B cell (primary cell): ENCODE results near the gene SP9. TPM values are rescaled to one million over a fixed set of nuclear protein-coding genes. Genes with fewer than 3 reads are reported as not detected.

ENCODE experiments used
- ATAC-seq: fragments of 200-7000 bp; cut with Tn5 transposase; one replicate; pipeline ENCODE4 v1.10.0; 2021; ENCODE audit warnings: low read depth, mild to moderate bottlenecking, moderate number of reproducible peaks, moderate library complexity
- CTCF ChIA-PET: fragments of 350-600 bp; sonication (Branson Sonifier 250); formaldehyde crosslinking; loops from one replicate; lab custom pipeline; 2021; ENCODE audit warnings: antibody characterized with exemption, inconsistent platforms; lab: Charles Lee
- POLR2A ChIA-PET: fragments of 350-600 bp; sonication (Branson Sonifier 250); formaldehyde crosslinking; loops from one replicate; lab custom pipeline; 2021; ENCODE audit warnings: antibody characterized with exemption; lab: Charles Lee
- DNase-seq: peaks from one replicate; pipeline ENCODE4 v3.0.0; 2013
- H2AFZ ChIP-seq: 2 replicates; pipeline ENCODE4 v1.6.1; 2012; ENCODE audit warnings: mild to moderate bottlenecking, low read depth, low read length; ENCODE audit not compliant: insufficient read depth, poor library complexity, severe bottlenecking
- H3K27ac ChIP-seq, 2 donors: 1 replicate in 1 of 2; 2 replicates in 1 of 2; pipeline ENCODE4 v1.5.1; 2012 to 2013; ENCODE audit warnings: low read length in 2 of 2, mild to moderate bottlenecking in 2 of 2, moderate library complexity in 1 of 2
- H3K27me3 ChIP-seq, 4 experiments: fragments of 200-600 bp in 1 of 4; sonication (generic) in 1 of 4; replicated peaks in 1 of 4; 1 replicate in 2 of 4; 2 replicates in 2 of 4; pipeline versions ENCODE4 v1.6.1 to v1.7.0; 2013 to 2016; ENCODE audit warnings: low read length in 3 of 4, mild to moderate bottlenecking in 2 of 4, mixed read lengths in 1 of 4, moderate library complexity in 1 of 4; ENCODE audit not compliant: insufficient read depth in 4 of 4, control insufficient read depth in 3 of 4; ENCODE audit errors: control extremely low read depth in 1 of 4
- H3K36me3 ChIP-seq, 2 experiments: replicated peaks in 1 of 2; 1 replicate in 1 of 2; 2 replicates in 1 of 2; pipeline versions ENCODE4 v1.6.1 to v1.7.1; 2013; ENCODE audit warnings: low read length in 1 of 2; ENCODE audit not compliant: insufficient read depth in 2 of 2, control insufficient read depth in 1 of 2; ENCODE audit errors: control extremely low read depth in 1 of 2, extremely low read depth in 1 of 2
- H3K4me1 ChIP-seq, 2 donors: fragments of 200-600 bp in 1 of 2; sonication (generic) in 1 of 2; 1 replicate in 1 of 2; 2 replicates in 1 of 2; pipeline versions ENCODE4 v1.5.1 to v1.6.1; 2013 to 2017; ENCODE audit warnings: low read length in 2 of 2; ENCODE audit not compliant: control insufficient read depth in 2 of 2, insufficient read depth in 2 of 2
- H3K4me2 ChIP-seq: replicated peaks from 2 replicates; pipeline ENCODE3; 2012; ENCODE audit warnings: mild to moderate bottlenecking, low read depth, low read length; ENCODE audit not compliant: poor library complexity, severe bottlenecking
- H3K4me3 ChIP-seq, 5 experiments: fragments of 200-600 bp in 1 of 5; sonication (generic) in 1 of 5; 1 replicate in 3 of 5; 2 replicates in 2 of 5; pipeline versions ENCODE4 v1.5.1 to v1.7.0; 2011 to 2016; ENCODE audit warnings: low read length in 4 of 5, mild to moderate bottlenecking in 4 of 5, low read depth in 2 of 5, control low read depth in 1 of 5, moderate library complexity in 1 of 5; ENCODE audit not compliant: insufficient read depth in 1 of 5; ENCODE audit errors: control extremely low read depth in 1 of 5, extremely low read depth in 1 of 5
- H3K79me2 ChIP-seq: fragments of 200-600 bp; sonication (generic); one replicate; pipeline ENCODE4 v1.6.0; 2016; ENCODE audit warnings: low read length; ENCODE audit not compliant: control insufficient read depth, insufficient read depth
- H3K9ac ChIP-seq: fragments of 200-600 bp; sonication (generic); 2 replicates; pipeline ENCODE4 v1.6.1; 2017; ENCODE audit warnings: mild to moderate bottlenecking, low read length, moderate library complexity
- H3K9me3 ChIP-seq, 3 donors: one replicate each; pipeline versions ENCODE4 v1.6.1 to v1.7.1; 2013; ENCODE audit warnings: low read length in 2 of 3; ENCODE audit not compliant: control insufficient read depth in 2 of 3, insufficient read depth in 1 of 3; ENCODE audit errors: control extremely low read depth in 1 of 3
- H4K20me1 ChIP-seq: 2 replicates; pipeline ENCODE4 v1.6.0; 2012; ENCODE audit warnings: mild to moderate bottlenecking, low read length; ENCODE audit not compliant: insufficient read depth, control insufficient read depth, poor library complexity, severe bottlenecking
- H3K27ac Mint-ChIP-seq: one replicate; pipeline ENCODE4 v1.8.0; 2021; ENCODE audit warnings: mixed read lengths
- H3K27me3 Mint-ChIP-seq: one replicate; pipeline ENCODE4 v1.8.0; 2021; ENCODE audit warnings: mixed read lengths
- H3K4me1 Mint-ChIP-seq: one replicate; pipeline ENCODE4 v1.8.0; 2021; ENCODE audit warnings: mixed read lengths
- H3K4me3 Mint-ChIP-seq: one replicate; pipeline ENCODE4 v1.8.0; 2021; ENCODE audit warnings: mixed read lengths
- H3K9me3 Mint-ChIP-seq: one replicate; pipeline ENCODE4 v1.8.0; 2022; ENCODE audit warnings: mixed read lengths; ENCODE audit not compliant: insufficient read depth
- CTCF ChIP-seq: fragments of 200-600 bp; IDR thresholded peaks from one replicate; pipeline ENCODE4 v1.8.0; 2022; ENCODE audit warnings: antibody characterized with exemption, mild to moderate bottlenecking
- EZH2 ChIP-seq: IDR thresholded peaks from 2 replicates; pipeline ENCODE4 v1.6.1; 2012; ENCODE audit warnings: borderline replicate concordance, low read depth, mild to moderate bottlenecking, moderate library complexity, low read length; ENCODE audit not compliant: insufficient read depth, poor library complexity, severe bottlenecking
- whole genome bisulfite sequencing: methylation state at CpG from one replicate; pipeline ENCODE4 v1.1.5; 2013; ENCODE audit warnings: missing lambda C conversion rate; ENCODE audit not compliant: insufficient coverage; 5-methylcytosine and 5-hydroxymethylcytosine counted together
- intact Hi-C: fragments of 100-400 bp; cut with micrococcal nuclease; formaldehyde crosslinking; loops from one replicate; pipeline ENCODE4 v1.10.0; 2022
- polyA plus RNA-seq: library from polyadenylated mRNA; depleted of rRNA; stranded (reverse); fragments of >200 nt; gene quantifications from 2 replicates; pipeline ENCODE4 v1.2.3, GENCODE V29; 2012
- total RNA-seq, 2 donors: library from RNA; stranded (reverse); fragments of 120-200 nt in 1 of 2; gene quantifications; 1 replicate in 1 of 2; 2 replicates in 1 of 2; pipeline versions ENCODE4 v1.2.3 to v1.2.4, GENCODE V29; 2013 to 2022

SP9 gene
- total and polyA plus RNA-seq, 2 donors (not counting 1 experiment from before 2014, with no cell fraction given), result not detected

GRCh38 chr2:174335254-174335987 lies 667 bp downstream of the SP9 start:
- H3K4me3 ChIP-seq, result peak overlapping the region in 3 of 5 experiments; percentile 33 to 43 (median 35)
- 5% methylated on average over 37 of the region's 47 CpGs for WGBS
- DNase-seq (peak; percentile 54), ATAC-seq (no peak)
- TF ChIP-seq EZH2, result no peak
- no peak for TF ChIP-seq CTCF
- peak overlapping the region; percentile 76 for H3K27ac Mint-ChIP-seq
- peak overlapping the region; percentile 78 for H2AFZ ChIP-seq
- ChIA-PET POLR2A (interaction anchor here (1.3 kb wide), 1 partner anchor 9 kb away, joined by 5 read pairs; no protein-coding TSS in a partner anchor), CTCF (interaction anchor here (1.1 kb wide), 1 partner anchor 936 kb away, joined by 3 read pairs; no protein-coding TSS in a partner anchor)
- H3K4me3 Mint-ChIP-seq, result peak overlapping the region; percentile 71
- intact Hi-C loops, result loop anchor here (1.0 to 10.0 kb wide), 2 partner anchors 8 to 1759 kb away; partner anchors contain the start of genes HOXD12 and HOXD13
- peaks cover 1 to 68% (median 10%) of the 10 kb centered on the region in 3 donors for H3K9me3 ChIP-seq
- no peaks in the 10 kb centered on the region for H3K36me3 ChIP-seq
- peaks cover 28% of the 10 kb centered on the region for H3K4me1 Mint-ChIP-seq
- peaks cover 18% of the 10 kb centered on the region for H4K20me1 ChIP-seq
- peaks cover 2% of the 10 kb centered on the region for H3K9me3 Mint-ChIP-seq
- peaks cover 57 to 73% of the 10 kb centered on the region in 2 donors for H3K4me1 ChIP-seq
- H3K9ac ChIP-seq, result peak overlapping the region; percentile 60
- H3K27me3 ChIP-seq, result peaks cover 0 to 93% (median 79%) of the 10 kb centered on the region in 4 experiments
- H3K79me2 ChIP-seq, result no peaks in the 10 kb centered on the region
- H3K4me2 ChIP-seq, result peak overlapping the region; percentile 94
- peaks cover 65% of the 10 kb centered on the region for H3K27me3 Mint-ChIP-seq
- no peak overlapping the region for H3K27ac ChIP-seq
